Right cardiac atrium (tissue), 5 donors: ENCODE data around the gene SSTR1. TPM values are rescaled to one million over a fixed set of nuclear protein-coding genes. Genes with fewer than 3 reads are reported as not detected.

Source experiments
- ATAC-seq, 2 donors: fragments of 200-7000 bp; cut with Tn5 transposase; one replicate each; pipeline versions ENCODE4 v1.8.0 to v1.9.1; 2020; ENCODE audit warnings: moderate library complexity in 2 of 2, mild to moderate bottlenecking in 1 of 2
- DNase-seq, 3 donors: peaks; one replicate each; pipeline ENCODE4 v3.0.0-alpha.2; 2020
- H3K27ac ChIP-seq: one replicate; pipeline ENCODE4 v1.5.1; 2013; ENCODE audit warnings: mild to moderate bottlenecking, low read length, control low read depth, moderate library complexity
- H3K27me3 ChIP-seq: one replicate; pipeline ENCODE4 v1.6.1; 2013; ENCODE audit not compliant: control insufficient read depth, insufficient read depth
- H3K4me1 ChIP-seq: one replicate; pipeline ENCODE4 v1.6.1; 2013; ENCODE audit warnings: low read length; ENCODE audit not compliant: control insufficient read depth, insufficient read depth
- H3K4me3 ChIP-seq: one replicate; pipeline ENCODE4 v1.5.1; 2013; ENCODE audit warnings: low read length, control low read depth
- H3K9me3 ChIP-seq: one replicate; pipeline ENCODE4 v1.6.1; 2013; ENCODE audit warnings: low read length; ENCODE audit not compliant: control insufficient read depth
- WGBS: extraction: QIAGEN DNeasy Blood & Tissue Kit; methylation state at CpG from one replicate; pipeline ENCODE4 v1.1.7; 2013; 5-methylcytosine and 5-hydroxymethylcytosine counted together
- intact Hi-C, 4 donors: fragments of 100-400 bp; cut with DNase I; formaldehyde crosslinking; loops; one replicate each; pipeline versions ENCODE4 v1.11.0 to v1.14.0; 2022 to 2023
- polyA plus RNA-seq: library from polyadenylated mRNA; stranded (reverse); fragments of 200-250 nt; gene quantifications from one replicate; pipeline ENCODE4 v1.2.3, GENCODE V29; 2013
- total RNA-seq, 4 donors: library from RNA; stranded (reverse); fragmentation: NEBNext Ultra II Directional; extraction: Animal tissue kit (Norgen Biotek cat#: 25700); gene quantifications; one replicate each; pipeline ENCODE4 v1.2.1, GENCODE V29; 2021
- donor health status: healthy with polysubstance abuse.
- donor health status: DM: no; HTN: yes; CAD: no.
- donor health status: DM: no; HTN: no; CAD: no.
- donor health status: DM: no; HTN: yes; CAD: no; lungs with severe emphysema.
- donor health status: DM: yes; HTN: yes; CAD: no.

The SSTR1 gene
- total and polyA plus RNA-seq, 5 donors = 0.48 to 1.5 (median 0.70) TPM

GRCh38 chr14:38211255-38211735 lies 3.6 kb downstream of the SSTR1 start:
- ATAC-seq = peak in 1 of 2 donors; percentile 44
- Histone ChIP-seq H3K27me3 (no peaks in the 10 kb centered on the region), H3K4me3 (peak overlapping the region; percentile 37), H3K27ac (no peak overlapping the region), H3K4me1 (peaks cover 3% of the 10 kb centered on the region), H3K9me3 (no peaks in the 10 kb centered on the region)
- intact Hi-C loops = no loop called here
- peak in 1 of 3 donors; percentile 58 for DNase-seq
- 3% methylated on average over 34 of the region's 34 CpGs for WGBS

- H3K9me3 ChIP-seq = no peaks in the 10 kb centered on the region
- no peak overlapping the region for H3K27ac ChIP-seq
- H3K4me3 ChIP-seq = no peak overlapping the region
- no peak for ATAC-seq
- peaks cover 3% of the 10 kb centered on the region for H3K4me1 ChIP-seq
- no peaks in the 10 kb centered on the region for H3K27me3 ChIP-seq
- intact Hi-C loops = no loop called here
- no peak for DNase-seq
These were observed 4.4 kb downstream of the SSTR1 start for GRCh38 chr14:38212111-38212510.

- Histone ChIP-seq H3K27ac (no peak overlapping the region), H3K4me3 (no peak overlapping the region), H3K27me3 (no peaks in the 10 kb centered on the region), H3K4me1 (peaks cover 3% of the 10 kb centered on the region), H3K9me3 (no peaks in the 10 kb centered on the region)
- DNase-seq (no peak), ATAC-seq (no peak)
- intact Hi-C loops = no loop called here
- WGBS = 75% methylated on average over 2 of the region's 2 CpGs
These were observed 5.3 kb downstream of the SSTR1 start for GRCh38 chr14:38213001-38213400.

GRCh38 chr14:38217553-38217952 lies 9.8 kb downstream of the SSTR1 start:
- ATAC-seq = no peak
- no peaks in the 10 kb centered on the region for H3K27me3 ChIP-seq
- no peaks in the 10 kb centered on the region for H3K9me3 ChIP-seq
- 68% methylated on average over 2 of the region's 2 CpGs for WGBS
- DNase-seq = no peak
- no peaks in the 10 kb centered on the region for H3K4me1 ChIP-seq
- intact Hi-C loops = no loop called here
- no peak overlapping the region for H3K4me3 ChIP-seq
- H3K27ac ChIP-seq = no peak overlapping the region

GRCh38 chr14:38221077-38221476 lies 13.4 kb downstream of the SSTR1 start:
- Histone ChIP-seq H3K27me3 (no peaks in the 10 kb centered on the region), H3K4me3 (no peak overlapping the region), H3K9me3 (no peaks in the 10 kb centered on the region), H3K4me1 (no peaks in the 10 kb centered on the region), H3K27ac (no peak overlapping the region)
- intact Hi-C loops = no loop called here
- 86% methylated on average over 3 of the region's 3 CpGs for WGBS
- DNase-seq (no peak), ATAC-seq (no peak)

- Histone ChIP-seq H3K4me3 (no peak overlapping the region), H3K9me3 (no peaks in the 10 kb centered on the region), H3K4me1 (no peaks in the 10 kb centered on the region), H3K27ac (no peak overlapping the region), H3K27me3 (no peaks in the 10 kb centered on the region)
- DNase-seq (no peak), ATAC-seq (no peak)
- intact Hi-C loops = no loop called here
These were observed 16.6 kb downstream of the SSTR1 start for GRCh38 chr14:38224338-38224737.

GRCh38 chr14:38225946-38226345 lies 18.2 kb downstream of the SSTR1 start:
- Histone ChIP-seq H3K4me1 (no peaks in the 10 kb centered on the region), H3K4me3 (no peak overlapping the region), H3K9me3 (no peaks in the 10 kb centered on the region), H3K27me3 (no peaks in the 10 kb centered on the region), H3K27ac (no peak overlapping the region)
- no peak for ATAC-seq
- intact Hi-C loops = no loop called here
- 76% methylated on average over 2 of the region's 2 CpGs for WGBS
- DNase-seq = no peak

- WGBS = 73% methylated on average over 3 of the region's 3 CpGs
- intact Hi-C loops = no loop called here
- Histone ChIP-seq H3K27me3 (no peaks in the 10 kb centered on the region), H3K4me1 (no peaks in the 10 kb centered on the region), H3K27ac (no peak overlapping the region), H3K4me3 (no peak overlapping the region), H3K9me3 (no peaks in the 10 kb centered on the region)
- DNase-seq (no peak), ATAC-seq (no peak)
These were observed 18.7 kb downstream of the SSTR1 start for GRCh38 chr14:38226366-38226765.

- no peaks in the 10 kb centered on the region for H3K9me3 ChIP-seq
- ATAC-seq (no peak), DNase-seq (no peak)
- H3K4me1 ChIP-seq = no peaks in the 10 kb centered on the region
- H3K27me3 ChIP-seq = no peaks in the 10 kb centered on the region
- intact Hi-C loops = no loop called here
- H3K4me3 ChIP-seq = no peak overlapping the region
- 77% methylated on average over 5 of the region's 5 CpGs for WGBS
- H3K27ac ChIP-seq = no peak overlapping the region
These were observed 25.5 kb downstream of the SSTR1 start for GRCh38 chr14:38233218-38233617.

- Histone ChIP-seq H3K4me1 (no peaks in the 10 kb centered on the region), H3K4me3 (no peak overlapping the region), H3K27ac (no peak overlapping the region), H3K27me3 (no peaks in the 10 kb centered on the region), H3K9me3 (no peaks in the 10 kb centered on the region)
- no peak for DNase-seq
- WGBS = 87% methylated on average over 1 of the region's 1 CpG
- ATAC-seq = no peak
- intact Hi-C loops = no loop called here
These were observed 30.6 kb downstream of the SSTR1 start for GRCh38 chr14:38238332-38238731.

- Histone ChIP-seq H3K9me3 (no peaks in the 10 kb centered on the region), H3K4me3 (no peak overlapping the region), H3K27me3 (no peaks in the 10 kb centered on the region), H3K4me1 (no peaks in the 10 kb centered on the region), H3K27ac (no peak overlapping the region)
- ATAC-seq = no peak
- DNase-seq = no peak
- intact Hi-C loops = no loop called here
These were observed 31.2 kb downstream of the SSTR1 start for GRCh38 chr14:38238878-38239277.

- Histone ChIP-seq H3K27me3 (no peaks in the 10 kb centered on the region), H3K27ac (no peak overlapping the region), H3K4me1 (peaks cover 2% of the 10 kb centered on the region), H3K4me3 (no peak overlapping the region), H3K9me3 (no peaks in the 10 kb centered on the region)
- DNase-seq (no peak), ATAC-seq (no peak)
- 49% methylated on average over 1 of the region's 1 CpG for WGBS
- intact Hi-C loops = no loop called here
These were observed 36.1 kb downstream of the SSTR1 start for GRCh38 chr14:38243696-38244240.
